Fibroblast of peridontal ligament (primary cell): Measurements from ENCODE around the gene PRKCE.

ENCODE experiments used
- DNase-seq: peaks from one replicate; pipeline ENCODE4 v3.0.0-alpha.2; 2010; ENCODE audit errors: extremely low read depth

The PRKCE gene

GRCh38 chr2:45631955-45632354 is 19.5 kb upstream of the PRKCE start:
- no peak for DNase-seq

DNA sequence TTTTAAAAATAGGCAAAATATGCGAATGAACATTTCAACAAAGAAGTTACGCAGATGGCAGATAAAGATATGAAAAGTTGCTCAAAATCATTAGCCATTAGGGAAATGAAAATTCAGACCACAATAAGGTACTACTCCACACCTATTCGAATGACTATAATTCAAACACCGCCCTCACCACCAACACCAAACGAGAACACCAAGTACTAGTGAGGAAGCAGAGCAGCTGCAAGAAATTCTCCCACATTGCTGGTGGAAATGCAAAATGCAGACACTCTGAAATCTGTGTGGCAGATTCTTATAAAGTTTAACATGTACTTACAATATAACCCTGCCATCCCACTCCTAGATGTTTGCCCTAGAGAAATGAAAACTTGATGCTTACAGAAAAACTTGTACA is 17.3 kb upstream of the PRKCE start:
- DNase-seq, result no peak

GRCh38 chr2:45636008-45636407 is 15.5 kb upstream of the PRKCE start:
- no peak for DNase-seq

DNA sequence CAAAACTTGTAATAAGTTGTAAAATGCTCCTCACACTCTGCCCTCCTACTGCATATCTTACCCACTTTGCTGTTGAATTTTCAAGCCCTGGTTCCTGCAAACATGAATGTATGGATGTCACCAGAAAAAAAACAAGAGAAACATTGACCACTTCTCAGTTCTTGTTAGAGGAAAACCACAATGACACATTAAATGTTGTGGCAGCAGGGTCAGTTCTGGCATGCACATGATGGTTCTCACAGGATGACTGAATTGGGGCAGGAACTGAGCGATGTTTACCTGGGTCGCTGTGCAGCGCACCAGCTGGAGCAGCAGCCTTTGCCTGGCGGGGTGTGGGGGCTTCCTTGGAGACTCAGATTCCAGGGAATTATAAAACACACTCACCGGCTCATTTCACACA is 14.0 kb upstream of the PRKCE start:
- peak; percentile 6 for DNase-seq

DNA sequence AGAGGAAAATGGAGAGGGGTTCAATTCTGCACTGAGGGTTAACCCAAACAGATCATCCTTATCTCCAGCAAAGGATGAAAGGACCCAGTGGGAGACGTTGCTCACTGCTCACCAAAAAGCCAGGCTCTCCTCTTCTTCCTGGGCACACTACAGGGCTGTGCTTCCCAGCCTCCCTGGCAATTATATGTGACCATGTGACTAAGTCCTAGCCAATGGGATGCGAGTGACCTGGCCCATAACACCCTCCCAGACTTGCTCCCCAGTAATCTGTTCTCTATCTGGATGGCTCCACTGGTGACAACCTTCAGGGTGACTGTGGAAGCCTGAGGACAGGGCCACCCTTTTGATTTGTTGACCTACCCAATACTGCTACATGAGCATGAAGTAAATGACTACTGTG is 10.9 kb upstream of the PRKCE start:
- no peak for DNase-seq

- DNase-seq, result peak; percentile 11
Measured at GRCh38 chr2:45643095-45643494, 8.4 kb upstream of the PRKCE start.

- DNase-seq, result peak; percentile 44
Measured at GRCh38 chr2:45643543-45644542, 7.6 kb upstream of the PRKCE start.

GRCh38 chr2:45646289-45646688 is 5.2 kb upstream of the PRKCE start:
- DNase-seq, result no peak

DNA sequence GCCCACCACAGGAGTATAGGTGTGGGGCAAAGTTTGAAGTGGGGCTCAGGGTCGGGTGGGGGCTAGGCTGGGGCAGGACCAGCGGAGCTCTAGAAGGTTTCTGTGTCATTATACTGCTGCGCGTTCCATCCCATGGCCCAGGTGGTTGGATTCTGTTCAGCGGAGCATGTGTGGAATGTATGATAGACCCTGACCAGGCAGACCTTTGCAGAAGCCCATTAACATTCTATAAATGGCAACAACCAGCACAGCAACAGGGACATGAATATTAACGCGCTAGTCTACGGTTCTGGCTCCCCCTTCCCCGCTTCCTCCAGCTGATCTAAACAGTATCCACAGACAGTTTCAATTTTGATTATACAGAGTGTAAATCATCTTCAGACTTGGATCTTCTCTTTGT is 4.1 kb upstream of the PRKCE start:
- DNase-seq, result no peak

DNA sequence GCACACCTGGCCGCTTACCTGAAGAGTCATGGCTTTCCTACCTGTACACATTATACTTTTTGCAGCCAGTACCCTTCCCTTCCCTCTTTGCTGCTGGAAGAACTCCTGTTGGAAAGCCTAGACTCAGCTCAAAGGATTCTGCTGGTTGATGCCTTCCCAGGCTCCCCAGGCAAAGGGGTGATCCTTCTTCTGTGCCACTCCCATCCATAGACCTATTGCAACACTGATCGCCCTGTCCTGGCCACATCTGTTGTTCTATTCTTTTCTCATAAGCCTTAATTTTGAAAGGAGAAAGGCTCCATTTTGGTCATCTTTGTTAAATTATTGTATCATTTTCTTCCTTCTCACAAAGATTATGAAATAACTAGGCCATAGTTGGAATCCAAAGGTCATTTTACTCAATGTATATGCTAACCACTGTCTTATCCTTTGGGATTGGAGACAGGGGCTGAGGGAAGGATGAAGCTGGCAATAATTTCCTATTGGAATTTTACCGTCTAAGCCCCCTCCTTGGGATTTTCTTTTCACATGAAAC is 3.4 kb upstream of the PRKCE start:
- peak; percentile 34 for DNase-seq

- DNase-seq, result no peak
Measured at GRCh38 chr2:45648636-45649035, 2.8 kb upstream of the PRKCE start.

- peak; percentile 52 for DNase-seq
Measured at GRCh38 chr2:45649462-45649857, 2.0 kb upstream of the PRKCE start.

GRCh38 chr2:45649858-45650811 is 1.3 kb upstream of the PRKCE start:
- peak; percentile 45 for DNase-seq

DNA sequence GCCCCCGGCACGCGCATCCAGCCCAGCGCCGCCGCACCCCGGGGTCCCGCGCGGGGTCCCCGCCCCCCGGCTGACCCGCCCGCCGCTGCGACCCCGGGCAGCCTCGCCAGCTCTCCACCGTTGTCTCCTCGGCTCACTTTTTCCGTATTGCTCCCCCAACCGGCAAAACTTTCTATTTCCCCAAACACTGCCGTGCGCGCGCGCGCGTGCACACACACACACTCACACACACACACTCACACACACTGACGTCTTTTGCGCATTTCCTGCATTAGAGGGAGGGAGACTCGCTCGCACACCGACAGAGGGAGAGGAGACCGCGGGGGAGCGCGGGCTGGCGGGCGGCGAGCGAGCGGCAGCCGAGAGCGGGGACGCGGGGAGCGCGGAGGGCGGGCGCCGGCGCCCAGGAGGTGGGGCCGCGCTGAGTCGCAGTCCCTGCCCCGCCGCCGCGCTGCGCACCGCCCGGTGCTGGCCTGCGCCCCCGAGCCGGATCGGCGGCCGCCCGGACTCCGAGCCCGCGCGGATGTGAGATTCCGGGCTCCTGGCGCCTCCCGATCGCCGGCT is 542 bp upstream of the PRKCE start:
- peak; percentile 97 for DNase-seq

GRCh38 chr2:45652090-45653031 is 886 bp downstream of the PRKCE start:
- peak; percentile 69 for DNase-seq

GRCh38 chr2:45653122-45653913 is 1.8 kb downstream of the PRKCE start:
- peak; percentile 37 for DNase-seq

GRCh38 chr2:45654250-45654649 is 2.8 kb downstream of the PRKCE start:
- DNase-seq, result peak; percentile 5

DNA sequence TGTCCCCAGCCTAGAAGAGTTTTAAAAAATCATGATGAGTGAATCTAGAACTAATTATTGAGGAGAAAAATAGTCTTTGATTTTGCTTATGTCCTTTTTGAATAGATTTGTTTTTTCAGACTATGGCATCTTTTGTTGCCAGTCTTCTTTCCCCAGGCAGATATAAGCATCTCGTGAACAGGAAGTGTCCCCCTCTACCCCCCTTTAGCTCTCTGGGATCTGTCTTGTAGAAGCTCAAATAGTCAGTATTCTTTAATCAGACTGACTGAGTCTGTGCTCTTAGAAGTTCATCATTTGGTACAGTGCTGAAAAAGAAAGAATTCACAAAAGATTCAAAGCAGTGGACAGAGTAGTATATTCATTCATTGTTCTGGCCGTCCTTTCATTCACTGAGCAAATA is 10.4 kb downstream of the PRKCE start:
- no peak for DNase-seq

DNA sequence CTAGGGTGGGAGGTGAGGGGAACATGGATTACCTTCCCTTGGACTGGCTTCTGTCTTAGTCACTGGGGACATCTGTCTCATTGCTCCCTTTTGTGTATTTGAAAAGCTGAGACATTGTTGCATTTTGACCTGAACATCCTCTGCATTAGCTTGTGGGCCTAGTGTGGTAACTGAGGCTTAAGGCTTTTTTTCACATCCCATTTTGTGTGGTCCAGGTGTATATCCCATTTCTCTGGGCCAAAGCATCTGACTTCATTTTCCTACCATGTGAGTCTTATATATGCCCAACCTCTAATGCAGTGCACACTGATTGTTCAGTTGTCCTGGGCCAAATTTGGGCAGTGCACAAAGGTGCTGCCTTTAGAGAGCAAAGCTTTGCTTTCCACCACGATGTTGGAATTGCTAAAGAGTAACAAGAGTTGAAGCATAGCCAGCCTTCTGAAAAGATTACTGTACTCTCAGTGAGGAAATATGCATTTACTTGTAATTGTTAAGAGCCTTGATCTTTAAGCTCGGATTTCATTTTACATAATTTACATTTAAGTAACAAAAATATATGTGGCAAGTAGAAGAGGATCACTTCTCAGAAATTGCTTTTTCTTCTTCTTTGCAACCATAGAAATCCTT is 13.3 kb downstream of the PRKCE start:
- peak; percentile 40 for DNase-seq
